ENCODE data around the gene GTF2IRD1. TPM values are rescaled to one million over a fixed set of nuclear protein-coding genes. Genes with fewer than 3 reads are reported as not detected.
"Not testable (repeated sequence)": the region's sequence is repeated elsewhere in the genome, so short reads cannot be mapped to it uniquely, and the experiment has no call there.

The GTF2IRD1 gene
- polyA plus RNA-seq, 10 donors: 30.9 to 45.9 (median 38.7) TPM

DNA sequence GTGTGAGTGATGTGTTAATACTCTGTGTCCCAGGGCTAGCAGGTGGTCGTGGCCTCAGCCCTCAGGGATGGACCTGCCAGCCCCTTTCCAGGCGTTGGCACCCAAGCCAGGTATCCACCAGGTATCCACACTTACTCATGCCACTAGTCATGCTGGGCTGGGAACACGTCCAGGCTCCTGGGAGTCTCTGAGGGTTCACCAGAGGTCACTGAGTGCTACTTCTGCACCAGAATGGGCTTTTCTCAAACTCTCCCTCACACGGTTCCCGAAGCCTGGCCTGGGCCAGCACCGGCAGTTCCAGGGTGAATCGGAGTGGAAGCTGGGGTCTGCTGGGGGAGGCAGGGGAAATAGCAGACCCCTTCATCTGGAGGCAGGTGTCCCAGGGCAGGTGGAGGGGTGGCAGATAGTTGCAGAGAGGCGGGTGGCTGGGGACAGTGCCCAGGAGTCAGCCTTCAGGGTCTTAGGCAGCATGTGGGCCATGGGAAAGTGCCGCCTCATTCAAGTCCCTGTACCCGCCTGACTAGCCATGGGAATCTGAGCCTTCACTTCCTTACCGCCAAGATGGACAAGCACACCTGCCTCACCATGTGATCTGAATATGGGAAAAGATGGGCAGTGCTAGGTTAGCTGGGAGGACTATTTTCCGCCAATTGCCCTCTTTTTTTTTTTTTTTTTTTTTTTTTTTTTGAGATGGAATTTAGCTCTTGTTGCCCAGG lies 108.3 kb downstream of the GTF2IRD1 start:
- peak in 1 of 3 donors; percentile 12 for DNase-seq

DNA sequence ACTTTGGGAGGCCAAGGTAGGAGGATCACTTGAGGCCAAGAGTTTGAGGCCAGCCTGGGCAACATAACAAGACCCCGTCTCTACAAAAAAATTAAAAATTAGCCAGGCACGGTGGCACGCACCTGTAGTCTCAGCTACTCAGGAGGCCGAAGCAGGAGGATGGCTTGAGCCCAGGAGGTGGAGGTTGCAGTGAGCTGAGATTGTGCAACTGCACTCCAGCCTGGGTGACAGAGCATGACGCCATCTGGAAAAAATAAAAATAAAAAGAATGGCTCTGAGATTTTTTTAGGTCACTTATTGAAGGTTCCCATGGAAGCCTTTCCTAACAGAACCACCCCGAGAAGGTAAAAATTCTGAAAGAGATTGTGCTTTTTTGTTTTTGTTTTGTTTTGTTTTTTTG lies 109.9 kb downstream of the GTF2IRD1 start:
- DNase-seq: not testable (repeated sequence)

DNA sequence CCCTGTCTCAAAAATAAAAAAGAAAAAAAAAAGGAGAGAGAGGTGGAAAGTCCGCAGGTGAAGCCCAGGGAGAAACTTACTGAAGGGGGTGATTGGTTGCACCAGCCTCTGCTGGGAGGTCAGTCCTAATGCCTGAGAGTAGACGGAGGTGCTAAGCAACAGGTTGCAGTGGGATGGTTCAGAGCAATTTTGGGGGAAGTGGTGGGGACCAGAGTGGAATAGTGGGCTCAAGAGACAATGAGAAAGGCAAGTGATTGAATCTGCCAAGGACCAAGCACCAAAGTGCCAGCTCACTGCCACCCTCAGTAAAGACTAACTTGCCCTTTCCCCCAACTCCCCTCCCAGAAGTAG lies 113.6 kb downstream of the GTF2IRD1 start:
- DNase-seq: no peak

DNA sequence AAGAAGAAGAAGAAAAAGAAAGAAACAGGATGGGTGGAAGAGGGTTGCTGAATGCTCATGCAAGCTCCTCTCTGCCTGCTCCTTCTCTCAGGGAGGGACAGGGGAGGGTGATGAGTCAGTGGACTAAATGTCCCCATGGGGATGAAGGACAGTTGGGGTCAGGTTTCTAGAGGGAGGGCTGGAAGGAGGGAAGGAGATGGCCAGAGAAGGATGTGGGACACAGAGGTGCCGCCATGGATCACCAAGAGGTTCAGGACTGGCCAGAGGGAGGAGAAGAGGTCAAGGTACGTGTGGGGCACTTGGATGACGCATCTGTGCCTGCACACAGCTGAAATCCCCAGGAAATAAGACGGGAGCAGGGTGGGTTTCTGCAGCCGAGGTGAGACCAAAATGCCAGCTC lies 115.0 kb downstream of the GTF2IRD1 start:
- no peak for DNase-seq

DNA sequence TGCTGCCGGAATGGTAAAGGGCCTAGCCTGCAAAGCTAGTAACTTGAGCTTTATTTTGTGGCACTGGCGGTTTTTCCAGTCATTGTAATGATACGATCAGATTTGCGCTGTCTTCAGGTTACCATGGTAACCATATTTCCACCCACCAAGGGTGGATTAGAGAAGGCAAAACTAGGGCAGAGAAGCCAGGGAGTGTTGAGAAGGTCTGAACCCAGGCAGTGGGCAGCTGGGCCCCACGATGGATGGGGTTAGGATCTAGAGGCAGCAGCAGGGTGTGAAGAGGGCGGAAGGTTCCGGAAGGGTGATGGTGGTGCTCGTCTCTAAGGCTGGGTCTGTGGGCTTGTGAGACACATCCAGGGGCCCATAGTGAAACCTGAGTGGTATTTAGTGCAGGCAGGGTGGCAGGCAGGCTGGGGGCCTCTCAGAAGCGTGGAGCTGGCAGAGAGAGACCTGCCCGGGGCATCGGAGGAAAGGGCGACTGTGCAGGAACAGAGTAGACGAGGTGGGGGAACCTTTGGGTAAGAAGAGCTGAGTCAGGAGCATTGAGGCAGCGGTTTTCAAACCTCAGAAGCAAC lies 115.9 kb downstream of the GTF2IRD1 start:
- DNase-seq: no peak

DNA sequence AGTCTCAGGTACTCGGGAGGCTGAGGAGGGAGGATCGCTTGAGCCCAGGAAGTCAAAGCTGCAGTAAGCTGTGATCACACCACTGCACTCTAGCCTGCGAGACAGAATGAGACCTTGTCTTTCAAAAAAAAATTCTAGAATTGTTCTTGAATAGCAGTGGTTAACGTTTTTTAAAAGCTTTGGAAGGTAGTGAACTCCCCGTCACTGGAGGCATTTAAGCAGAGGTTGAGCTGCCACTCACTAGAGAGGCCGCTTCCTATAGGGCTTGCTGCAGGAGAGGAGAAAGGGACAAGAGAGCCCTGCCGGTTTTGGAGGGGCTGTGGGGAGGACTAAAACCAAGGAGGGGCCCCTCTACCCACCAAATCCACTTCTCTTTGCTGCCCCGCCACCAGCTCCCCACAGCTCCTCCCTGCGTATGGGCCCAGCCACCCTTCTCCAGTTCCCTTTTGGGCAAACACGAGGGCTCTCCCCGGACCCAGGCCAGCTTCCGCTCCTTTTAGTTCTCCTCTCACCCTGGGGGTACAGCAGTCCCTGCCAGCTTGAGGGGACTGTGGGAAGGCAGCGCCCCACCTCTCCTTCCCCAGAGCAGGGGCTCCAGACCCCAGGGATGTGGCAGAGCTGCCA lies 116.9 kb downstream of the GTF2IRD1 start:
- DNase-seq: no peak

DNA sequence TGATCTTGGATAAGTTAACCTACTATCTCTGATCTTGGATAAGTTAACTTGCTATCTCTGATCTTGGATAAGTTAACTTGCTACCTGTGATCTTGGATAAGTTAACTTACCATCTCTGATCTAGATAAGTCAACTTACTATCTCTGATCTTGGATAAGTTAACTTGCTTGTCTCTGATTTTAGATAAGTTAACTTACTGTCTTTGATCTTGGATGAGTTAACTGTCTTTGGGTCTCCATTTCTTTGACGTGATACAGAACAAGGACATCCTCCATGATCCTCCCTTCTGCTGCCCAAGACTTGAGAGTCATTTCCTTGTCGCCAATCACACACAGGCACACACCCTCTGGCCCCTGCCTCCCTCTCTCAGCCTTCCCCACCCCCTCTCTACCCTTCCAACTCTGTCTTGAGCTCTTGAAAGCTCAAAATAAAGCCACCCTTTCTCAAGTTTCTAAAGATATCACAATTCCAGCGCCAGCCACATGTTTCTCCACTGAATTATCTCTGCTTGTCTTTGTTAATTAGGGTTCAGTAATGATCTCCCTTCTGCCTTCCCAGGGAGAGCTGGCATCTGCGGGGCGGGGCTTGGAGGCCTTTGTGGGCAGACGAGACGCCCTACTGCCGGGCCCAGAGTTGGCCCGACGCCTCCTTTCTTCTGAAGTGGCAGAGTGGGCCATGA lies 118.7 kb downstream of the GTF2IRD1 start:
- no peak for DNase-seq

DNA sequence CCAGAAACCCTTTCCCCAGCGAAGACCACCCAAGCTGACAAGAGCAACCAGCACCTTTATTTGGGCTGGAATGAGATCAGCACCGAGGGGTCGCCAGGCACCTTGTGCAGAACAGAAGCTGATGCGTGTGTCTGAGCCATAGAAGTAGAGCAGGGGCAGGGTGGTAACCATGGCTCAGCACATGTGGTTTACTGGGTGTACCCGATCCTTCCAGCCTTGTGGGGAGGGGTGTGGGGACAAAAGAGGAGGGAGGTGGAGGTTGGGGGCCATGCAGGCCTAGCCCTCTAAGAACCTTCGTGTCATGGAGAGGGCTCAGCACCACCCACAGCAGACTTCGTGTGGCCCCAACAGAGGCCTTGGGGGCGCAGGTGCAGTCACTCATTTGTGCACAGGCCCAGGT lies 119.8 kb downstream of the GTF2IRD1 start:
- DNase-seq: no peak

DNA sequence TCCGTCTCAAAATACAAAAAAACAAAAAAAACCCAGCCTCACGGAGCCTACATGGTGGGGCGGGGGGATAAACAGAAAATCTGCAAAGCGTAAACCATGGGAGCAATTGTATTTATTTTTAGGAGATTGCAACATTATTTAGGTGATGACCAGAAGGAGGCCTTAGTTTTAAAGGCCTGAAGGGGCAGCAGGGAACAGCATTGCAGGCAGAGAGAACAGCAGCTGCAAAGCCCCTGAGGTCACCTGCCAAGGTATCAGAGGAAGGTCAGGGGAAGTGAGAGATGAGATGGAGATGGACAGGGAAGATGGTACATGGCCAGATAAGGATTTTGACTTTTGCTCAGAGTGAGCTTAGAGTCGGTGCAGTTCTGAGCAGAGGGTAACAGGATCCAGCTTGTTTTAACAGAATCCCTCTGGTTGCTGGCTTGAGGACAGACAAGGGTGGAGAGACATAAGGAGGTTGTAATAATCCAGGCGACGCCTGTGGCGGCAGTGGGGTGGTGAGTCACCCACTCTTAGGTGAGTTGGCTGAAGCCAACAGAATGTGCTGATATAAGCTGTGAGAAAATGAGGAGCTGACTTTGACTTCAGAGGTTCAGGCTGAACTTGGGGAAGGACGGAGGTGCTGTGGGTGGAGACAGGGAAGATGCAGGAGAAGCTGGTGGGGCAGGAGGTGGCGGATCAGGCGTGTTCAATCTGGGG lies 121.5 kb downstream of the GTF2IRD1 start:
- DNase-seq: no peak

DNA sequence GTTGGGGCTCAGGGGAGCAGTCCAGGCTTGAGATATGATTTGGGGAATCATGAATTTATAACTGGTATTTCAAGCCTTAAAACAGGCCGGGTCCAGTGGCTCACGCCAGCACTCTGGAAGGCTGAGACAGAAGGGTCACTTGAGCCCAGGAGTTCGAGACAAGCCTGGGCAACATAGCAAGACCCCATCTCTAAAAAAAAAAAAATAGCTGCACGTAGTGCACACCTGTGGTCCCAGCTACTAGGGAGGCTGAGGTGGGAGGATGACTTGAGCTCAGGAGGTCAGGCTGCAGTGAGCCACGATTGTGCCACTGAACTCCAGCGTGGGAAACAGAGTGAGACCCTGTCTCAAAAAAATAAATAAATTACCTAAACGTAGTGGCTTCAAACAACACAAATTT lies 122.1 kb downstream of the GTF2IRD1 start:
- DNase-seq: no peak

DNA sequence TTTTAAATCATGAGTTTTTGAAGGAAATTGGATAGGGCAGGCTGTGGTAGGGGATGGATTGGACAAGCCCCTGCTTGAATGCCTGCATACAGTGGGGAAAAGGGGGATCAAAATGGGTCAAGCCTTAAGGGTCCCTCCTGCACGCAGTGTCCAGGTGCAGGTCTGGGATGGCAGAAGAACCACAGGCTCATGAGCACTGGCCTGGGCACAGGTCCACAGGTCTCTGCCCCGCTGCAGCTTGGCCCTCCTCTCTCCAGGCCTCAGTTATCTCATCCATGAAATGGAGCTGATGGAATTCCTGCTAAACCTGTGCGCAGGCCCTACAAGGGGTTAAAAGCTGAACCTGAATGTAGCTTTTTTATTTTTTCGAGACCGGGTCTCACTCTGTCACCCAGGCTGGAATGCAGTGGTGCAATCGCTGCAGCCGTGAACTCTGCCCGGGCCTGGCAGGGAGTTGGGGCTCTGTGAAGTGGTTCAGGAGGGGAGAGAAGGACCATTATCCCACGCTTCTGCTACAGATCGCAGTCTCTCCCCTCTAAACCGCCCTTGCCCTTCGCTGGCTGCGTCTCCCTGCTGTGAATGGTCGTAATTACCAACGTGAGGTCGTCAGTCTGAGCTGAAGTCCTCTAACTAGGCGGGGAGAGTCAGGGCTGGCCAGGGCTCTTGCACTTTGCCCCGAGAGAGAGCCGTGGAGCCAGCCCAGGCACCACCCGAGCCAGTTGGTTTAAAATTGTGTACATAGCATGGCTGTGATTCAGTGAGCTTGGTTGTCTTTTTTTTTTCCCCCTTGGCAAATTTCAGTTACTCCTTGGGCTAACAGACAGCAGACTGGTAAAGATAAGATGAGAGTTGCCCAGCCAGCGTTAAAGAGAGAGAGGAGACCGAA lies 126.3 kb downstream of the GTF2IRD1 start:
- no peak for DNase-seq

DNA sequence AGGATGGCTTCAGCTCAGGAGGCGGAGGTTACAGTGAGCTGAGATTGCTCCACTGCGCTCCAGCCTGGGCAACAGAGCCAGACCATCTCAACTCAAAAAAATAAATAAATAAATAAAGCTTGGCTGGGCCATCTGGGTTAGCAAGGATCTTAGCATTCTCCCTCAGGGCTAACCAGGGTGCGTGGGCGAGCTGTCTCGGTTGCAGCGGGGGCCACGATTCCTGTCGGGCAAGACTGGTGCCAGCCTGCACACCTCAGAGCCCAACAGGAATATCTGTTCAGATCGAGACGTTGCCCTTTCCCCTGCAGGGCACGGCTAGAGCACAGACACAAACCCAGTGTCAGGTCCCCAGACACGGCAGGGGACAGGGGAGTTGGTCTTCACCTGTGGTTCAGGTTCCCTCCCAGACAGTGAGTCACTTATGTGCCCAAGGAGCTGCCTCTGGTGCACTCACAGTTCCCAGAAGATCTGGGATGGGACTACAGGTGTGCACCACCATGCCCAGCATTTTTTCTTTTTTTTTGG lies 128.3 kb downstream of the GTF2IRD1 start:
- DNase-seq: no peak

DNA sequence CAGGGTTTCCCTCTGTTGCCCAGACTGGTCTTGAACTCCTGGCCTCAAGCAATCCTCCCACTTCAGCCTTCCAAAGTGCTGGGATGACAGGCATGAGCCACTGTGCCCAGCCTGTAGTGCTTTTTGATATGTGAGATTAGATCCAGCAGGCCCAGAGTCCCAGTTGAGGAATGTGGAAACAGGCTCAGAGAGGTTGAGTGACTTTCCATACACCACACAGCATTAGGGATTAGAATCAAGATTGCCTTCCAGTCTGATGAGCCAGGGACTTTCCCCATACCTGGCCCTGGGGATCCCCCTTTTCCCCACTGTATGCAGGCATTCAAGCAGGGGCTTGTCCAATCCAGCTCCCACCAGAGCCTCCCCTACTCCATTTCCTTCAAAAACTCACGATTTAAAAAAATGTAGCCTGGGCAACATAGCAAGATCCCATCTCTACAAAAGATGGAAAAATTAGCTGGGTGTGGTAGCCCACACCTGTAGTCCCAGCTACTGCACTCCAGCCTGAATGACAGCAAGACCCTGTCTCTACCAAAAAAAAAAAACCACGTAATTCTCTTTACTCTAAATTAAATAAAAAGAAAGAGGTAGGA lies 128.8 kb downstream of the GTF2IRD1 start:
- DNase-seq: no peak

DNA sequence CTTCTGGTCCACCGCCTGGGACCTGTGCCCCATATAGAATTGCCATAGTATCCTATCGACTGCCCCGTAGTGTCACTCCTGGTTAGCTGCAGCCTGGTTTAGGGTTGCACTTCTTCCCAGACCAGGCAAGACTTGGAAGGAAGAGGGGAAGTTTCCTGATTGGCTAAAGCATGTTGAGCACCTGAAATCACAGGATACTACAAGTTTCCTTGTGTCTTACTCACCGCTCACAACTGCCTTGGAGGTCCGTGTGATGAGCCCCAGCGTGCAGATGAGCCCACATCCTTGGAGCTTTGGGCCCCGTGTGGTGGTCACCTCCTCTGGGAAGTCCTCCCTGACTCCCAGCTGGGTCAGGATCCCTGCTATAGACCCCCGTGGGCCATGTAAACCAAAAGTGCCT lies 129.9 kb downstream of the GTF2IRD1 start:
- no peak for DNase-seq

DNA sequence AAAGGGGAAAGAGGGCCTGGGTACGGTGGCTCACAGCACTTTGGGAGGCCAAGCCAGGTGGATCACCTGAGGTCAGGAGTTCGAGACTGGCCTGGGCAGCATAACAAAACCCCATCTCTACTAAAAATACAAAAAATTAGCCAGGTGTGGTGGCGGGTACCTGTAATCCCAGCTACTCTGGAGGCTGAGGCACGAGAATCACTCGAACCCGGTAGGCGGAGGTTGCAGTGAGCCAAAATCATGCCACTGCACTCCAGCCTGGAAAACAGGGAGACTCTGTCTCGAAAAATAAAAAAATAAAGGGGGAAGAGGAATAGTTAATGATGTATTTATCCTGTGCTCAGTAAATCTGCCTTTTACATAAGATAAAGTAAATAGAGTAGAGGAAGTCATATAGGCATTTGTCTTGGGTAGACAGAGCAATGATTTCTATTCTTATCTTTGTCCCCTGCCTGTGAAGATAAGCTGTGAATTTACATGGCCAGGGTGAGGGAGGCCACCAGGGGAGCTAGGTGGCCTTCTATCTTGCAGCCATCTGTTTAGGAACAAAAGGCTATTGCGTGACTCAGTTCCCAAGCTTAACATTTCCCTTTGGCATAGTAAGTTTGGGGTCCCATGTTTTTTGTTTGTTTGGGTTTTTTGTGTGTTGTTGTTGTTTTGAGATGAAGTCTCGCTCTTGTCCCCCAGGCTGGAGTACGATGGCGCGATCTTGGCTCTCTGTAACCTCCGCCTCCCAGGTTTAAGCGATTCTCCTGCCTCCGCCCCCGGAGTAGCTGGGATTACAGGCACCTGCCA lies 130.7 kb downstream of the GTF2IRD1 start:
- DNase-seq: no peak

DNA sequence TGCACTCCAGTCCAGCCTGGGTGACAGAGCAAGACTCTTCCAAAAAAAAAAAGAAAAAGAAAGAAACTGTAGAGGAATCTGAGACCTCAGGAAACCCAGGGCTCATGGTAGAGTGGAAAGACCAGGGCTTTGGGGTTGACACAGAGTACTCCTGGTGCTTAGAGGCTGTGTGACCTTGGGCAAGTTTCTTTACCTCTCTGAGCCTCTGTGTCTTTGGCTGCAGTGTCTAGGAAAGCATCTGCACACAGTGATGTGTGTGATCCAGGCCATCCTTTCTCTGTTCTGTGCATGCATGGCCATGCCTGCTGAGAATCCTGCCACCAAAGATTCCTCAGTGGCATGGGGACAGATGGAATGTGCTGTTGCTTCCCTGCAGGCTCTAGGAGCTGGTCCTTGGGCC lies 132.1 kb downstream of the GTF2IRD1 start:
- DNase-seq: no peak

DNA sequence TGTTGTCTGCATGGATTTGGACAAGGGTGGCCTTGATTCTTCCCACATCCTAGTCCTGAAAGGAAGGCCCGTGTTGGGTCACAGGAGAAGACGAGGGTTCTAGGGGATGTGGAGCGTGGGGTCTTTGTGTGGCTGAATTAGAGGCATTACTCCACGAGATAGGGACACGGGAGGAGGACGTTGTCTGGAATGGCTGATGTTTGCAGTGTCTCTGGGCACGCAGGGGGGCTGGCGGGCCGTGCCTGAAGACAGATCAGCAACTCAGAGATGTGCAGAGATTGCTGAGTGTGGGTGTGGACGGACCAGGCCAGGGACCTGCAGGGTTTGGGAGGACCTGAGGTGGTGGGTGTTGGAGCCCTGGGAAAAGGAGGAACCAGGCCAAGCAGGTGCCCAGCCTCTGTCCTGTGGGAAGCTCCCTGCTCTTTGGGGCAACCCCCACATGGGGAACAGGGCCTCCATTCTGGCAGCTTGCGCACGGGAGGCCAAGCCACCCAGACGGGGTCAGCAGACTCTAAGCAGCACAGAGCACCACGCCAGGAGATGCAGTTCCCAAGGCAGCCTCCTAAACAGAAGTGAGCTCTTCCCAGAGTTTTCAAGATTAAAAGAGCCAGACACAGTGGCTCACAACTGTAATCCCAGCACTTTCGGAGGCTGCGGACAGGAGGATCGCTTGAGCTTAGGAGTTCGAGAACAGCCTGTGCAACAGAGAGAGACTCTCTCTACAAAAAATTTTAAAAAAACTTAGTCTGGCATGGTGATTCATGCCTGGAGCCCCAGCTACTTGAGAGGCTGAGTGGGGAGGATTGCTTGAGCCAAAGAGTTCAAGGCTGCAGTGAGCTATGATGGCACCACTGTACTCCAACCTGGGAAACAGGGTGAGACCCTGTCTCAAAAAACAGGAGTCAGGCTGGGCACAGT lies 132.8 kb downstream of the GTF2IRD1 start:
- peak in 1 of 3 donors; percentile 39 for DNase-seq

DNA sequence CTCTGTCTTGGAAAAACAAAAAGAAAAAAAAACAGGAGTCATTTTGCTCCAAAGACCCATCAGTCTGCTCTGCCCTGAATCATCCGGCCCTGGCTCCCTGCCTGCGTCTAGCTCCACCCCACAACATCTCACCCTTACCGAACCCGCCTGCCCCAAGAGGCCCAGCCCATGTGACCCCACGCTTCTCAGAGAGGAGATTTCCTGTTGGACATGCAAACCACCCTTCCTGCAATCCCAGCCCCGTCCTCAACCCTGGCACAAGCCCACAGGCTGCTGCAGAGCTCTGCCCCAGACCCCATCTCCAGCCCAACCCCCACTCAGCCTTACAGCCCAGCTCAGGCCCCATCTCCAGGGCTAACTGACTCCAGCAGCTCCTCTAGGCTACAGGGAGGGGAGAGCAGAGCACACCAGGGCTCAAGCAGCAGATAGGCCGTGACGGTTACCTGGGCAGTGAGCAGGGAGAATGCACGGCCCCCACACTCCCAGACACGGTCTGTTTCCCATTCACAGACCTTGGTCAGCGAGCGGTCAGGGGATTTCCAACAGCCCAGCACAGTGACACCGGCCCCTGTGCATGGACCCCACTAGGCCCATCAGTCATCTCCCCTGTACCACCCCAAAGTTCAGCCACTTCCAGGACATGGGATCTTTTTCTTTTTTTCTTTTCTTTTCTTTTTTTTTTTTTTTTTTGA lies 133.9 kb downstream of the GTF2IRD1 start:
- peak; percentile 71 to 86 (median 73) for DNase-seq
